HG02678 (cell line): ENCODE measurements around the gene HOXC5.

Source experiments
- ATAC-seq: cut with Tn5 transposase; IDR thresholded peaks from one replicate; pipeline ENCODE4 v1.9.1; 2021; ENCODE audit warnings: mild to moderate bottlenecking, moderate library complexity; ENCODE audit not compliant: unreplicated experiment

Gene HOXC5

GRCh38 chr12:54019091-54019811, 13.6 kb upstream of the HOXC5 start:
- no peak for ATAC-seq

- no peak for ATAC-seq
Measured at GRCh38 chr12:54019924-54020590, 12.8 kb upstream of the HOXC5 start.

- no peak for ATAC-seq
Measured at GRCh38 chr12:54020591-54021405, 12.1 kb upstream of the HOXC5 start.

- ATAC-seq = no peak
Measured at GRCh38 chr12:54021432-54022013, 11.3 kb upstream of the HOXC5 start.

GRCh38 chr12:54022960-54023884, 9.6 kb upstream of the HOXC5 start:
- ATAC-seq = no peak

- ATAC-seq = no peak
Measured at GRCh38 chr12:54024127-54024526, 8.7 kb upstream of the HOXC5 start.

GRCh38 chr12:54024581-54025305, 8.1 kb upstream of the HOXC5 start:
- no peak for ATAC-seq

GRCh38 chr12:54025499-54026405, 7.1 kb upstream of the HOXC5 start:
- ATAC-seq = no peak

- ATAC-seq = no peak
Measured at GRCh38 chr12:54026640-54027441, 6.0 kb upstream of the HOXC5 start.

GRCh38 chr12:54027442-54027786, 5.4 kb upstream of the HOXC5 start:
- no peak for ATAC-seq

GRCh38 chr12:54028314-54029201, 4.3 kb upstream of the HOXC5 start, which contains the start of gene HOXC6:
HOXC6 (plus strand) TSS chr12:54028440; CDS start chr12:54028522, 82 bp downstream.
- ATAC-seq = no peak

- ATAC-seq = no peak
Measured at GRCh38 chr12:54029529-54030441, 3.1 kb upstream of the HOXC5 start.

GRCh38 chr12:54030442-54030801, 2.4 kb upstream of the HOXC5 start:
- ATAC-seq = no peak

- no peak for ATAC-seq
Measured at GRCh38 chr12:54030889-54031471, 1.9 kb upstream of the HOXC5 start.

- ATAC-seq = no peak
Measured at GRCh38 chr12:54031480-54031879, 1.4 kb upstream of the HOXC5 start.
